B cell (primary cell): ENCODE data around the gene ATG2A. TPM values are rescaled to one million over a fixed set of nuclear protein-coding genes. Genes with fewer than 3 reads are reported as not detected.

Experiments used
- ATAC-seq: fragments of 200-7000 bp; cut with Tn5 transposase; one replicate; pipeline ENCODE4 v1.10.0; 2021; ENCODE audit warnings: low read depth, mild to moderate bottlenecking, moderate number of reproducible peaks, moderate library complexity
- CTCF ChIA-PET: fragments of 350-600 bp; sonication (Branson Sonifier 250); formaldehyde crosslinking; loops from one replicate; lab custom pipeline; 2021; ENCODE audit warnings: antibody characterized with exemption, inconsistent platforms; lab: Charles Lee
- POLR2A ChIA-PET: fragments of 350-600 bp; sonication (Branson Sonifier 250); formaldehyde crosslinking; loops from one replicate; lab custom pipeline; 2021; ENCODE audit warnings: antibody characterized with exemption; lab: Charles Lee
- DNase-seq: peaks from one replicate; pipeline ENCODE4 v3.0.0; 2013
- H2AFZ ChIP-seq: 2 replicates; pipeline ENCODE4 v1.6.1; 2012; ENCODE audit warnings: mild to moderate bottlenecking, low read depth, low read length; ENCODE audit not compliant: insufficient read depth, poor library complexity, severe bottlenecking
- H3K27ac ChIP-seq, 2 donors: 1 replicate in 1 of 2; 2 replicates in 1 of 2; pipeline ENCODE4 v1.5.1; 2012 to 2013; ENCODE audit warnings: low read length in 2 of 2, mild to moderate bottlenecking in 2 of 2, moderate library complexity in 1 of 2
- H3K27me3 ChIP-seq, 4 experiments: fragments of 200-600 bp in 1 of 4; sonication (generic) in 1 of 4; replicated peaks in 1 of 4; 1 replicate in 2 of 4; 2 replicates in 2 of 4; pipeline versions ENCODE4 v1.6.1 to v1.7.0; 2013 to 2016; ENCODE audit warnings: low read length in 3 of 4, mild to moderate bottlenecking in 2 of 4, mixed read lengths in 1 of 4, moderate library complexity in 1 of 4; ENCODE audit not compliant: insufficient read depth in 4 of 4, control insufficient read depth in 3 of 4; ENCODE audit errors: control extremely low read depth in 1 of 4
- H3K36me3 ChIP-seq, 2 experiments: replicated peaks in 1 of 2; 1 replicate in 1 of 2; 2 replicates in 1 of 2; pipeline versions ENCODE4 v1.6.1 to v1.7.1; 2013; ENCODE audit warnings: low read length in 1 of 2; ENCODE audit not compliant: insufficient read depth in 2 of 2, control insufficient read depth in 1 of 2; ENCODE audit errors: control extremely low read depth in 1 of 2, extremely low read depth in 1 of 2
- H3K4me1 ChIP-seq, 2 donors: fragments of 200-600 bp in 1 of 2; sonication (generic) in 1 of 2; 1 replicate in 1 of 2; 2 replicates in 1 of 2; pipeline versions ENCODE4 v1.5.1 to v1.6.1; 2013 to 2017; ENCODE audit warnings: low read length in 2 of 2; ENCODE audit not compliant: control insufficient read depth in 2 of 2, insufficient read depth in 2 of 2
- H3K4me2 ChIP-seq: replicated peaks from 2 replicates; pipeline ENCODE3; 2012; ENCODE audit warnings: mild to moderate bottlenecking, low read depth, low read length; ENCODE audit not compliant: poor library complexity, severe bottlenecking
- H3K4me3 ChIP-seq, 5 experiments: fragments of 200-600 bp in 1 of 5; sonication (generic) in 1 of 5; 1 replicate in 3 of 5; 2 replicates in 2 of 5; pipeline versions ENCODE4 v1.5.1 to v1.7.0; 2011 to 2016; ENCODE audit warnings: low read length in 4 of 5, mild to moderate bottlenecking in 4 of 5, low read depth in 2 of 5, control low read depth in 1 of 5, moderate library complexity in 1 of 5; ENCODE audit not compliant: insufficient read depth in 1 of 5; ENCODE audit errors: control extremely low read depth in 1 of 5, extremely low read depth in 1 of 5
- H3K79me2 ChIP-seq: fragments of 200-600 bp; sonication (generic); one replicate; pipeline ENCODE4 v1.6.0; 2016; ENCODE audit warnings: low read length; ENCODE audit not compliant: control insufficient read depth, insufficient read depth
- H3K9ac ChIP-seq: fragments of 200-600 bp; sonication (generic); 2 replicates; pipeline ENCODE4 v1.6.1; 2017; ENCODE audit warnings: mild to moderate bottlenecking, low read length, moderate library complexity
- H3K9me3 ChIP-seq, 3 donors: one replicate each; pipeline versions ENCODE4 v1.6.1 to v1.7.1; 2013; ENCODE audit warnings: low read length in 2 of 3; ENCODE audit not compliant: control insufficient read depth in 2 of 3, insufficient read depth in 1 of 3; ENCODE audit errors: control extremely low read depth in 1 of 3
- H4K20me1 ChIP-seq: 2 replicates; pipeline ENCODE4 v1.6.0; 2012; ENCODE audit warnings: mild to moderate bottlenecking, low read length; ENCODE audit not compliant: insufficient read depth, control insufficient read depth, poor library complexity, severe bottlenecking
- H3K27ac Mint-ChIP-seq: one replicate; pipeline ENCODE4 v1.8.0; 2021; ENCODE audit warnings: mixed read lengths
- H3K27me3 Mint-ChIP-seq: one replicate; pipeline ENCODE4 v1.8.0; 2021; ENCODE audit warnings: mixed read lengths
- H3K4me1 Mint-ChIP-seq: one replicate; pipeline ENCODE4 v1.8.0; 2021; ENCODE audit warnings: mixed read lengths
- H3K4me3 Mint-ChIP-seq: one replicate; pipeline ENCODE4 v1.8.0; 2021; ENCODE audit warnings: mixed read lengths
- H3K9me3 Mint-ChIP-seq: one replicate; pipeline ENCODE4 v1.8.0; 2022; ENCODE audit warnings: mixed read lengths; ENCODE audit not compliant: insufficient read depth
- EZH2 ChIP-seq: IDR thresholded peaks from 2 replicates; pipeline ENCODE4 v1.6.1; 2012; ENCODE audit warnings: borderline replicate concordance, low read depth, mild to moderate bottlenecking, moderate library complexity, low read length; ENCODE audit not compliant: insufficient read depth, poor library complexity, severe bottlenecking
- WGBS: methylation state at CpG from one replicate; pipeline ENCODE4 v1.1.5; 2013; ENCODE audit warnings: missing lambda C conversion rate; ENCODE audit not compliant: insufficient coverage; 5-methylcytosine and 5-hydroxymethylcytosine counted together
- intact Hi-C: fragments of 100-400 bp; cut with micrococcal nuclease; formaldehyde crosslinking; loops from one replicate; pipeline ENCODE4 v1.10.0; 2022
- polyA plus RNA-seq: library from polyadenylated mRNA; depleted of rRNA; stranded (reverse); fragments of >200 nt; gene quantifications from 2 replicates; pipeline ENCODE4 v1.2.3, GENCODE V29; 2012
- total RNA-seq, 2 donors: library from RNA; stranded (reverse); fragments of 120-200 nt in 1 of 2; gene quantifications; 1 replicate in 1 of 2; 2 replicates in 1 of 2; pipeline versions ENCODE4 v1.2.3 to v1.2.4, GENCODE V29; 2013 to 2022
- TF ChIP-seq, protein P1 (sequence below): fragments of 200-600 bp; IDR thresholded peaks from one replicate; pipeline ENCODE4 v1.8.0; 2022; ENCODE audit warnings: antibody characterized with exemption, mild to moderate bottlenecking

The ATG2A gene
- total and polyA plus RNA-seq, 2 donors (not counting 1 experiment from before 2014, with no cell fraction given): 24.3 to 38.6 TPM

DNA sequence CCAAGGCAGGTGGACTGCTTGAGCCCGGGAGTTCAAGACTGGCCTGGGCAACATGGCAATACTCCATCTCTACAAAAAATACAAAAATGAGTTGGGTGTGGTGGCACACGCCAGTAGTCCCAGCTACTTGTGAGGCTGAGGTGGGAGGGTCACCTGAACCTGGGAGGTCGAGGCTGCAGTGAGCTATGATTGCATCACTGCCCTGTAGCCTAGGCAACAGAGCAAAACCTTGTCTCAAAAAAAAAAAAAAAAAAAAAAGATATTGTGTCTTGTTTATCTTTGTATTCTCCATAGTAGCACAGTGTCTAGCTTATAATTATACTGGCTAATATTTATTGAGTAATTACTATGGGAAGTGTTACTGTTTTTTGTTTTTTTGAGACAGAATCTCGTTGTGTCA lies 34.5 kb upstream of the ATG2A start:
- DNase-seq (no peak), ATAC-seq (no peak)
- Histone ChIP-seq H3K27ac (no peak overlapping the region), H3K4me2 (no peak overlapping the region), H3K36me3 (no peaks in the 10 kb centered on the region), H3K79me2 (no peaks in the 10 kb centered on the region), H4K20me1 (no peaks in the 10 kb centered on the region), H3K9me3 (no peaks in the 10 kb centered on the region), H3K4me3 (no peak overlapping the region), H3K4me1 (no peaks in the 10 kb centered on the region), H3K27me3 (no peaks in the 10 kb centered on the region), H3K9ac (no peak overlapping the region), H2AFZ (no peak overlapping the region)
- H3K27ac Mint-ChIP-seq: no peak overlapping the region
- no peak overlapping the region for H3K4me3 Mint-ChIP-seq
- no peaks in the 10 kb centered on the region for H3K4me1 Mint-ChIP-seq
- H3K27me3 Mint-ChIP-seq: peaks cover 7% of the 10 kb centered on the region
- WGBS: no CpG with 5 or more reads among the region's 4 CpGs
- H3K9me3 Mint-ChIP-seq: no peaks in the 10 kb centered on the region
- ChIA-PET POLR2A (no interaction called here), CTCF (no interaction called here)
- TF ChIP-seq, protein P1, sequence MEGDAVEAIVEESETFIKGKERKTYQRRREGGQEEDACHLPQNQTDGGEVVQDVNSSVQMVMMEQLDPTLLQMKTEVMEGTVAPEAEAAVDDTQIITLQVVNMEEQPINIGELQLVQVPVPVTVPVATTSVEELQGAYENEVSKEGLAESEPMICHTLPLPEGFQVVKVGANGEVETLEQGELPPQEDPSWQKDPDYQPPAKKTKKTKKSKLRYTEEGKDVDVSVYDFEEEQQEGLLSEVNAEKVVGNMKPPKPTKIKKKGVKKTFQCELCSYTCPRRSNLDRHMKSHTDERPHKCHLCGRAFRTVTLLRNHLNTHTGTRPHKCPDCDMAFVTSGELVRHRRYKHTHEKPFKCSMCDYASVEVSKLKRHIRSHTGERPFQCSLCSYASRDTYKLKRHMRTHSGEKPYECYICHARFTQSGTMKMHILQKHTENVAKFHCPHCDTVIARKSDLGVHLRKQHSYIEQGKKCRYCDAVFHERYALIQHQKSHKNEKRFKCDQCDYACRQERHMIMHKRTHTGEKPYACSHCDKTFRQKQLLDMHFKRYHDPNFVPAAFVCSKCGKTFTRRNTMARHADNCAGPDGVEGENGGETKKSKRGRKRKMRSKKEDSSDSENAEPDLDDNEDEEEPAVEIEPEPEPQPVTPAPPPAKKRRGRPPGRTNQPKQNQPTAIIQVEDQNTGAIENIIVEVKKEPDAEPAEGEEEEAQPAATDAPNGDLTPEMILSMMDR: no peak
- TF ChIP-seq EZH2: no peak
- intact Hi-C loops: no loop called here

DNA sequence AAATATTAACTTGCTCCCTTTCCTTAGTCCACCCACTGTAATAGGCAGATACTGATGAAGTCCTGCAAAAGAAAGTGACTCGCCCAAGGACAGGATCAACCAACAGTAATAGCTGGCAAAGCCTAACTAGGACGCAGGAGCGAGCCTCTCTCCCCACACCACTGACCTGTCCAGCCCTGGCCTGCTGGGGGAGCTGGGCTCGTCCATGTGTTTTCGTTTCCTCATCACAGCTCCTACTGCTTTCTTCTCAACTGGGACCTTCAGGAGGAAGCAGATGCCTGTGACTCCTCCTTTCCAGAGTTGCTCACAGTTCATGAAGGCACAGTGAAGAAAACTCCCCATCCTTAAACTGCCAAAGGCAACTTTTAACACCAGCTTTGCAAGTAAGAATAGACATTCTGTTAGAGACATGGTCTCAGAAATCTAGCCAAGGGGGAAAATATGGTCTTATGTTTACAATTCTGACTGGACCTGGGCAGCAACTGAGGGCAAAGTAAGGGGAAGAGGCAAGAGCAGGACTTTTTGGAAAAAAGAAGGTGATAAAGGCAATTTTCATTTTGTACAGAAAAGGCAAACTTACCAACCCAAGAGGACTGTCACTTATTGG lies 30.3 kb upstream of the ATG2A start:
- Histone ChIP-seq H3K4me3 (no peak overlapping the region), H2AFZ (no peak overlapping the region), H4K20me1 (no peaks in the 10 kb centered on the region), H3K27me3 (peaks cover 0 to 3% (median 0%) of the 10 kb centered on the region in 4 experiments), H3K36me3 (no peaks in the 10 kb centered on the region), H3K79me2 (no peaks in the 10 kb centered on the region), H3K9me3 (no peaks in the 10 kb centered on the region), H3K27ac (no peak overlapping the region), H3K9ac (no peak overlapping the region), H3K4me1 (peaks cover 0 to 4% of the 10 kb centered on the region in 2 donors), H3K4me2 (no peak overlapping the region)
- DNase-seq (no peak), ATAC-seq (no peak)
- POLR2A ChIA-PET: no interaction called here
- Mint-ChIP-seq H3K4me3 (no peak overlapping the region), H3K4me1 (no peaks in the 10 kb centered on the region), H3K9me3 (no peaks in the 10 kb centered on the region), H3K27ac (no peak overlapping the region), H3K27me3 (peaks cover 17% of the 10 kb centered on the region)
- CTCF ChIA-PET: interaction anchor here (1.2 kb wide), 1 partner anchor 67 kb away, joined by 3 read pairs; the partner anchor contains the start of gene ARL2
- WGBS: 78% methylated on average over 5 of the region's 5 CpGs
- intact Hi-C loops: no loop called here
- TF ChIP-seq, protein P1: no peak
- no peak for TF ChIP-seq EZH2
